Breast epithelium (tissue), 4 donors: ENCODE results near the gene EIF2A. TPM values are rescaled to one million over a fixed set of nuclear protein-coding genes. Genes with fewer than 3 reads are reported as not detected.

ENCODE experiments used
- DNase-seq, 2 donors: peaks; one replicate each; pipeline ENCODE4 v3.0.0-alpha.2; 2019; ENCODE audit warnings: low spot score in 2 of 2
- H3K27ac ChIP-seq, 2 donors: fragments of 200-600 bp; sonication (generic) in 1 of 2; one replicate each; pipeline ENCODE4 v1.5.1; 2016 to 2019; ENCODE audit warnings: mild to moderate bottlenecking in 1 of 2
- H3K27me3 ChIP-seq, 2 donors: fragments of 200-600 bp; sonication (generic) in 1 of 2; one replicate each; pipeline versions ENCODE4 v1.5.1 to v1.6.0; 2017 to 2019; ENCODE audit warnings: control low read depth in 1 of 2, mild to moderate bottlenecking in 1 of 2
- H3K36me3 ChIP-seq: fragments of 200-600 bp; one replicate; pipeline ENCODE4 v1.5.1; 2019
- H3K4me1 ChIP-seq, 2 donors: fragments of 200-600 bp; sonication (generic); one replicate each; pipeline ENCODE4 v1.5.1; 2016 to 2019; ENCODE audit warnings: control low read depth in 1 of 2
- H3K4me3 ChIP-seq, 3 donors: fragments of 200-600 bp; sonication (generic); 1 replicate in 2 of 3; 2 replicates in 1 of 3; pipeline ENCODE4 v1.5.1; 2016 to 2019; ENCODE audit warnings: mild to moderate bottlenecking in 3 of 3, moderate library complexity in 2 of 3
- H3K9me3 ChIP-seq, 2 donors: fragments of 200-600 bp; sonication (generic) in 1 of 2; one replicate each; pipeline ENCODE4 v1.5.1; 2016 to 2019; ENCODE audit warnings: control low read depth in 1 of 2
- POLR2A ChIP-seq: fragments of 450-650 bp; IDR thresholded peaks from one replicate; pipeline ENCODE4 v1.6.1; 2016; ENCODE audit warnings: antibody characterized with exemption, mild to moderate bottlenecking, moderate library complexity
- POLR2AphosphoS5 ChIP-seq, 3 donors: sonication (generic); formaldehyde crosslinking; IDR thresholded peaks; one replicate each; pipeline ENCODE4 v1.6.1; 2017; ENCODE audit warnings: antibody characterized with exemption in 3 of 3
- intact Hi-C: fragments of 100-400 bp; cut with DNase I; formaldehyde crosslinking; loops from one replicate; pipeline ENCODE4 v1.15.1; 2023; ENCODE audit warnings: low total_unique reads
- total RNA-seq, 3 donors: library from RNA; depleted of rRNA; stranded (reverse); fragments of >200 nt; gene quantifications; one replicate each; pipeline ENCODE4 v1.1.0, GENCODE V29; 2016
- TF ChIP-seq, protein P1 (sequence below), 3 donors: fragments of 450-650 bp; IDR thresholded peaks; one replicate each; pipeline ENCODE4 v1.5.1; 2016 to 2017; ENCODE audit warnings: antibody characterized with exemption in 3 of 3, mild to moderate bottlenecking in 3 of 3, moderate library complexity in 3 of 3

The EIF2A gene
- total RNA-seq, 3 donors from 2014 or later, result 204 to 247 (median 239) TPM

DNA sequence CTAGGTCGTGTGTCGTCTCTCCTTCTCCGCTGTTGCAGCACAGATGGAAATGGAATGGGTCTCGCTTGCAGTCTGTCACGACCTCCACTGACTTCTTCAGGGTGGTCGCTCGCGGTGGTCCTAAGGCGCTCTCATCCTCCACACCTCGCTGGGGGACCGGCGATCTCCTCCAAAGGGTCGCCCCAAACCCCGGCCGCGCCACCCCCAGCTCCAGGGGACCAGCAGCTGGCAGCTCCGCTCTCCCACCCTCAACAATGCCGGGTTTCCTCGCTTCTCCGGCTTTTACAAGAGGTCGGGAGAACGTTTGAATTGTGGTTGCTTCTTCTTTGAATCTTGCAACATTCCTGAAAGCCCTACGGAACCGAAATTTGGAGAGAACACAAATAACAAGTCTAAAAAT is 26.2 kb upstream of the EIF2A start:
- no peaks in the 10 kb centered on the region for H3K36me3 ChIP-seq
- H3K4me3 ChIP-seq, result peak overlapping the region in 1 of 3 donors; percentile 14
- no peaks in the 10 kb centered on the region for H3K4me1 ChIP-seq
- H3K27ac ChIP-seq, result no peak overlapping the region
- H3K27me3 ChIP-seq, result no peaks in the 10 kb centered on the region
- TF ChIP-seq POLR2A (no peak), POLR2AphosphoS5 (IDR thresholded peaks at IDR 0.05) (no peak)
- TF ChIP-seq, protein P1, sequence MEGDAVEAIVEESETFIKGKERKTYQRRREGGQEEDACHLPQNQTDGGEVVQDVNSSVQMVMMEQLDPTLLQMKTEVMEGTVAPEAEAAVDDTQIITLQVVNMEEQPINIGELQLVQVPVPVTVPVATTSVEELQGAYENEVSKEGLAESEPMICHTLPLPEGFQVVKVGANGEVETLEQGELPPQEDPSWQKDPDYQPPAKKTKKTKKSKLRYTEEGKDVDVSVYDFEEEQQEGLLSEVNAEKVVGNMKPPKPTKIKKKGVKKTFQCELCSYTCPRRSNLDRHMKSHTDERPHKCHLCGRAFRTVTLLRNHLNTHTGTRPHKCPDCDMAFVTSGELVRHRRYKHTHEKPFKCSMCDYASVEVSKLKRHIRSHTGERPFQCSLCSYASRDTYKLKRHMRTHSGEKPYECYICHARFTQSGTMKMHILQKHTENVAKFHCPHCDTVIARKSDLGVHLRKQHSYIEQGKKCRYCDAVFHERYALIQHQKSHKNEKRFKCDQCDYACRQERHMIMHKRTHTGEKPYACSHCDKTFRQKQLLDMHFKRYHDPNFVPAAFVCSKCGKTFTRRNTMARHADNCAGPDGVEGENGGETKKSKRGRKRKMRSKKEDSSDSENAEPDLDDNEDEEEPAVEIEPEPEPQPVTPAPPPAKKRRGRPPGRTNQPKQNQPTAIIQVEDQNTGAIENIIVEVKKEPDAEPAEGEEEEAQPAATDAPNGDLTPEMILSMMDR (IDR thresholded peaks at IDR 0.05), result no peak
- intact Hi-C loops, result no loop called here
- no peak for DNase-seq
- no peaks in the 10 kb centered on the region for H3K9me3 ChIP-seq

DNA sequence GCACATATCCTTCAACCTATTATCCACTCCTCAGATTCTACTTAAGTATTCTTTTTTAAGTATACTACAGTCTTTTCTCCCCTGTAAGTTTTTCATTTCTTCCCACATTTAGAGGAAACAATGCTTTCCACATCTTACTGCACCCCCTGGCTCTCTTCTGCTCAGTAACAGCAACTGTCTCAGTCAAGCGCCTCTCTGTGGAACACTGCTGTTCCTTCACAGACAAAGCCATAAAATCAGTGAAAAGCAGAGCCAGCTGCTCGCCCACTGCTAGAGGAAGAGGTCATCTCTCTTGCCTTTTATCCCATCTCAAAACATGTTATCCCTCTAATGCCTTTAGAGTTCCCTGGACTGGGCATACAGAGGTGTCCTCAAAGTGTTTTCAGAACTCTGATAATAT is 25.1 kb upstream of the EIF2A start:
- DNase-seq, result no peak
- intact Hi-C loops, result no loop called here
- H3K4me1 ChIP-seq, result no peaks in the 10 kb centered on the region
- no peak overlapping the region for H3K27ac ChIP-seq
- H3K9me3 ChIP-seq, result no peaks in the 10 kb centered on the region
- H3K4me3 ChIP-seq, result no peak overlapping the region
- TF ChIP-seq POLR2A, result no peak
- TF ChIP-seq POLR2AphosphoS5 (IDR thresholded peaks at IDR 0.05), result no peak
- TF ChIP-seq, protein P1 (IDR thresholded peaks at IDR 0.05), result no peak
- H3K36me3 ChIP-seq, result no peaks in the 10 kb centered on the region
- no peaks in the 10 kb centered on the region for H3K27me3 ChIP-seq

DNA sequence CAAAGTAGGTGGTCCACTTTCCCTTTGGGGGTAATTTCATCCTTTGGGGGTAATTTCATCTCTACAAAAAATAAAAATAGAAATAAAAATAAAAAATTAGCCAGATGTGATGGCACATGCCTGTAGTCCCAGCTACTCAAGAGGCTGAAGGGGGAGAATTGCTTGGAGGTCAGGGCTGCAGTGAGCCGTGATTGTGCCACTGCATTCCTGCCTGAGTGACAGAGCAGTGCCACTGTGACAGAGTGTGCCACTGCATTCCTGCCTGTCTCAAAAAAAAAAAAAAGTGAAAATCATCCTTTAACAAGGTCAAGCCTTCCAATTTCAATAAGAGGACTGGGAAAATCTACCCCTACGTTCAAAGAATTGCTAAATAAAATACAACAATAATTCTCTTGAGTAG is 23.0 kb upstream of the EIF2A start:
- no peaks in the 10 kb centered on the region for H3K36me3 ChIP-seq
- H3K27me3 ChIP-seq, result no peaks in the 10 kb centered on the region
- H3K27ac ChIP-seq, result no peak overlapping the region
- no peaks in the 10 kb centered on the region for H3K4me1 ChIP-seq
- H3K9me3 ChIP-seq, result no peaks in the 10 kb centered on the region
- TF ChIP-seq, protein P1 (IDR thresholded peaks at IDR 0.05), result no peak
- TF ChIP-seq POLR2AphosphoS5 (IDR thresholded peaks at IDR 0.05) (no peak), POLR2A (no peak)
- no peak for DNase-seq
- intact Hi-C loops, result no loop called here
- no peak overlapping the region for H3K4me3 ChIP-seq

DNA sequence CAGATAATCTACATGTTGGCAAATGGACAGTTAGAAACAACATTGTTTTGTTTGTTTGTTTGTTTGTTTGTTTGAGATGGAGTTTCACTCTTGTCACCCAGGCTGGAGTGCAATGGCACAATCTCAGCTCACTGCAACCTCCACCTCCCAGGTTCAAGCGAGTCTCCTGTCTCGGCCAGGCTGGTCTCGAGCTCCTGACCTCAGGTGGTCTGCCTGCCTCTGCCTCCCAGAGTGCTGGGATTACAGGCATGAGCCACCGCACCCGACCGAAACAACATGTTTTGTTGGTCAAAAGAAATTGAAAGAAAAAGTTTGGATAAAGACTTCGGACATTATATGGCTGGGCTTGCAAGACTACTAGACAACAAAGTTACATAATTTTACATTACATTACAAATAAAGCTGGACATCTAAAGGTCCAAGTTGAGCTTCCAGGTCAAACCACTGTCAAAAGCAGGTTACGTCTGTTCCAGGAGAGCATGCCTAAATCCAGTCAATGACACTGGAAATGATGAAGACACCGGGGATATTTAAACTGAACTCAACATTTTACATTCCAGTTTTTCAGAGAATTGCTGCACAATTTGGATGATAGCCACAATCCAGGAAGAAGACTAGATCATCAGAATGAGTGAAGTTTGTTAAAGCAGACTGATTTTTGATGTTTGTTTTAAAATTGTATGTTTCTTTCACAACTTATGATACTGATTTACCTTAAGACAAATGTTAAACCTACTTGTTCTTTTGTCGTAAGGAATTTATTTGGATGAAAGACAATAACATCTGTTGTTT is 18.9 kb upstream of the EIF2A start:
- no peak for DNase-seq
- intact Hi-C loops, result no loop called here
- Histone ChIP-seq H3K9me3 (no peaks in the 10 kb centered on the region), H3K27me3 (no peaks in the 10 kb centered on the region), H3K4me1 (no peaks in the 10 kb centered on the region), H3K27ac (no peak overlapping the region), H3K4me3 (no peak overlapping the region), H3K36me3 (no peaks in the 10 kb centered on the region)
- no peak for TF ChIP-seq POLR2A

DNA sequence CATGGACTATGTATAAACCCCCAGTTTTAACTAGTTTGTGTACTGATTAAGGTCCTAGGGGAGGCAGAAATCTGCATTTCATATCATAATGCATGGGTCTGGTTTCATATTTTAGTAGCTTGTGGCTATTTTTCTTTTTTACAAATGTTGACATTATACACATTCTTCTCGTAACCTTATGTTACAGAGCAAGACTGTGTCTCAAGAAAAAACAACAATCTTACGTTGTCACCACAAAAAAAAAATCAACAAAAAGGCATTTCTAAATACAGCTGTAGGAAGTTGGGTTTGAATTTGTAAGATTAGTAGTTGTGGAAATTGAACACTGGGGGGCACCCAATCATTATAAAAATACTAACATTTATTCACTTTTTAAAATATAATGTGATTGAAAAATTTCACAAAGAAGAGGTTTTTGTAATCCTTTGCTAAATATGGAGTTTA is 18.2 kb upstream of the EIF2A start:
- DNase-seq, result no peak
- TF ChIP-seq, protein P1 (IDR thresholded peaks at IDR 0.05), result no peak
- TF ChIP-seq POLR2A (no peak), POLR2AphosphoS5 (IDR thresholded peaks at IDR 0.05) (no peak)
- Histone ChIP-seq H3K9me3 (no peaks in the 10 kb centered on the region), H3K4me3 (no peak overlapping the region), H3K4me1 (no peaks in the 10 kb centered on the region), H3K27ac (no peak overlapping the region), H3K27me3 (no peaks in the 10 kb centered on the region), H3K36me3 (no peaks in the 10 kb centered on the region)
- intact Hi-C loops, result no loop called here
